ENCODE data around the gene PROKR1.
A peak's percentile ranks its signal among the peaks of the same experiment; 100 is the strongest.
"Not testable (repeated sequence)": the region's sequence is repeated elsewhere in the genome, so short reads cannot be mapped to it uniquely, and the experiment has no call there.

PROKR1 gene

DNA sequence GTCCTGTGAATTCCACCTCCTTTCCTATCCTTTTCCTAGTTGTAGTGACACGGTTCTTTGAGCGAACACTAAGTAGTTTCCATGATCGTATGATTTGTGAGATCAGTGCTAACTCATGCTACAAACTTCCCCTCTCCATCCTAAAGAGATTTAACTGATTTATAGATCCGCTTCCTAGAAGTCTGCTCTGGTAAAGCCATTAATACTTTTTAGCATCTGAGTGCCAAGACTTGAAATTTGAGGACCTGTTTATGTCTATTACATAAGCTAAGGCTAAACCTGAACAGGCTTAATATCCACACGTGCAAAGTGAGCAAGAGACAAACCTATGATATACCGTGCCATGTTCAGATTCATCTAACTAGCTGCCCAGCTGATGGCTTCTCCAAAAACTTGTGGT, 14.9 kb downstream of the PROKR1 start:
- DNase-seq (ENCODE audit: low spot score): no peak

DNA sequence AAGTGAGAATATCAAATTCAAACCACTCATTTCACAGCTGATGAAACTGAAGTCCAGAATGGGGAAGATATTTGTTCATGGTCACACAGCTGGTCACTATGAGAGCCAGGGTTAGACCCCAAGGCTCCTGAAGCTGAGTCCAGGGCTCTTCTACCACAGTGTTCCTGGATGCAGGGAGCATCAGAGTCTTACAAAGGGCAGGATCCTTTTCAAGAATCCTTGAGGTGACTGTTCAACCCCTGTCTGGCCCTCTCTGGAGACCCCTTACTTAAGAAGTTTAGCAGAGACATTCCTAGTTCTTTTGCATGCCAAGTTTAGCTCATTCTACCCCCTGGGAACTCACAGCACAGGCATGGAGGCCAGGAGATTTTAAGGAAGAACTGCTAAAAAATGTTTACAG, 15.7 kb downstream of the PROKR1 start:
- DNase-seq (ENCODE audit: low spot score): no peak

DNA sequence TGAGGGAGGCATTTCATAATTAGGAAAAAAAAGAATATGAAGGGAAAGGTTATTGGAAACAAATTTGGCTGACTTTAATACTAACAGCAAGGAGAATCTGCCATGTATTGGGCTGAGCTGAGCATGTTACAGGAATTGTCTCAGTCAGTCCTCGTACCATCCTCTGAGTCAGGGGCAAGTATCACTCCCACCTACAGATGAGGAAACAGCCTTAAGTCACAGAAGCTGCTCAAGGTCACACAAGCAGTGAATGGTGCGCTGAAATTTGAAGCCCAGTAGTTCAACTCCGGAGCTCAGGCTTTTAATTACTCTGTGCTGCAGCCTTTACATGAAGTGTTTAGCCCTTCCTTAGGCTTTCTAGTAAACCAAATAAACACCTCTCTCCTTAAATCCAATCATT, 17.3 kb downstream of the PROKR1 start:
- DNase-seq (ENCODE audit: low spot score): no peak

DNA sequence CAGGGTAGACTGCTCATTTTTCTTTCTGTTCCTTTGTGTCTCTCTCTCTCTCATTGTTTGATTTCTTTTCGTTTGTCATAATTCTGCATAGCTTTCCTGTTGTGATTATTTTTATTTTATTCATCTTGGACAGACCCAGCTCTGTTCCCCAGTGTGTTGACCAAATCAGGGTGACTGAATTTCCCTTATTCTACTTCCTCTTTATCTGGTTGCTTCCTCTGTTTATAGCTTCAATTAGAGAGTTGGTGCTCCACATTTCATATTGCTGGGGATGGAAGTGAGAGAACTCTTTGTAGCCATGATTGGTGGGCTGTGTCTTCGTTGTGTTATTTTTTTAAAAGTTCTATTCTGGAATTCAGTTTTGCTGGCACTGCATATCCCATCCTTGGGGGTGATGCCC, 19.1 kb downstream of the PROKR1 start:
- DNase-seq (ENCODE audit: low spot score): no peak

DNA sequence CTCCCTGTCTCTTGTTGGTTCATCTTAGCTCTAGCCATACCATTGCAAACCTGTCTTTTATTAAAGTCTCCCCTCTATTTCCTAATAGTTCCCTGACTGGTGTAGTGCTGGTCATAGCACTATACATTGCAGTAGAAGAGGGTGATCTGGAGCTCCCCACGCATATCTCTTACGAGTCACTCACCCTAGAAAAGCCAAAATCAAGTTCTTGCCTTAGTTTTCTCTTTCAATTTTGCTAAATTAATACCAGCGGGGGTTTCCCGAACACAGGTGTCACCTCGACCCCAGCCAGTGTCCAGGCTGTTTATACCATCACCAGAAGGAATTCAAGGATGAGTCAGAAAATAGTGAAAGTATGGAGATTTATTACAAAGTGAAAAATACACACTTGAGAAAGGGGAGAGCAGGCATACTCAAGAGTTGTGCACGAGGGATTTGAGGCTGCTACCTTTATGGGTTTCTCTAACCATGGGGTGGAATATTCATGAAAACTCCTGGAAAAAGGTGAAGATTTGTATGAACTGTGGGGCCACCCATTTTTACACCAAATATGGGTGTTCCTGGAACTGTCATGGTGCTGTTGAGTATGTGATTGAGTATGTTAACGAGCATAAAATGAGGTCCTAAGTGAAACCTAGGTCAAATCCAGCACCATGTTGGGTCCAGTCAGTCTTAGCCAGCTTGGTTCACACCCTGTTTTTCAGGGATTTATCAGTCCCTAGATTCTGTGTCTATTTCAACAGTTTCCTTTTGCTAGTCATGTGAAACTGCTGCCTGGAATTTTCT, 20.2 kb downstream of the PROKR1 start:
- no peak for DNase-seq (ENCODE audit: low spot score)

DNA sequence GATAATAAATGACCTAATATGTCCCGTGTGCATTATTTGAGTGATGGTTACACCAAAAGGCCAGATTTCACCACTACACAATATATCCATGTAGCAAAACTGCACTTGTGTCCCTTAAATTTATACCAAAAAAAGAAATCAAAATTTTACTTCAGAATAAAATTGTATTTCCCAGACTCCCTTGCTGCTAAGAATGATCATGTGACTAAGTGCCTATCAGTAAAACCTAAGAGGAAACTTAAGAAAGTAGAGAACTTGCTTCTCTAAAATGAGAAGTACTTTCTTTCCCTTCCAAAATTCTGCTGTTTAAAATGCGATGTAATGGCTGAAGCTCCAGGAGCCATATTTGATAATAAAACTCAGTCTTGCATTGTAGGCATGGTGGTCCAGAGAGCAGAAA, 24.0 kb downstream of the PROKR1 start:
- no peak for DNase-seq (ENCODE audit: low spot score)

DNA sequence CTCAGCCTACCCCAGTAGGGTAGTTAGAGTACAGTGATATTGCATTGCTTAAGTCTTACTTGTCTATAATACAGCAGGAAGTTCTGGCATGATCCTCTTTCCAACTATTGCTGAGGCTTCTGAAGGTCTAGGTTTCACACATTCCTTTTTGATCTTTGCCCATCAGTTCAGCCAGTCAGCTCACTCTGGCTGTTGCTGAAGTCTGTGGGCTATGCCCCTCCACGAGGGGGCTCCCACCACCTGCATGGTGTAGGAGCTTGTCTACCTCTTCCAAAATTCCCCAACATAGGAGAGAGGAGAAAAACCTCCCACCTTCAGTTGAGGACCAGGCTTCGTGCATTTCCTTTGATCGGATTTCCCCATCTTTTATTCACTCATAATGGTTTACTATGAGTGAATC, 26.3 kb downstream of the PROKR1 start:
- DNase-seq (ENCODE audit: low spot score): no peak

DNA sequence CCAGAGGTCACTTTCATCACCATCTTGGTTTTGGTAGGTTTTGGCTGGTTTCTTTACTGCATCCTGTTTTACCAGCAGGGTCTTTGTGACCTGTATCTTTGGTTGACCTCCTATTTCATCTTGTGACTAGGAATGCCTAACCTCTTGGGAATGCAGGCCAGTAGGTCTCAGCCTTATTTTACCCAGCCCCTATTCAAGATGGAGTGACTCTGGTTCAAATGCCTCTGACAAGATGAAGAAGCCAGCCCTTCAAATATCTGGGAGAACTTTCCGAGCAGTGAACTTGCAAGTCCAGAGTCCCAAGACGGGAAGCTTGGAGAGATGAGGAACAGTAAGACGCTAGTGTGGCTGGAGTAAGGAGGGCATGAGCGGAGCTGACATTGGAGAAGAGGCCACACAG, 28.6 kb downstream of the PROKR1 start:
- no peak for DNase-seq (ENCODE audit: low spot score)

DNA sequence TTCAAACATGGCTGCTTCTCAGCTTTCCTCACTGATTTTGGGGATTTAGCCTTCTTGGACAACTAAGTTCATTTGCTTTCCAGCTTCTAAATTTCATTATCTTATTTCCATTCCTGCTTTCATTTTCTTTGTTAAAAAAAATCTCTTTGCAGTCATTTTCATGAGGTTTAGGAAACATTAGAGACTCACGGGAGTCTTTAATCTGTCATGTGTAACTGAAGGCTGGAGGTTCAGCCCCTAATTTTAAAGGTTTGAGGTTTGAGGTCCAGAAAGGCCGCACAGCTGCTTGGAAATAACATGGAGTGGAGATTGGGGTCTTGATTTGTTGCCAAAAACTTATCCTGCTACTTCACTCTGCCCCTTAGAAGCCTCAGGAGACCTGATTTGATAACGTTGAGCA, 30.3 kb downstream of the PROKR1 start:
- DNase-seq (ENCODE audit: low spot score): no peak

DNA sequence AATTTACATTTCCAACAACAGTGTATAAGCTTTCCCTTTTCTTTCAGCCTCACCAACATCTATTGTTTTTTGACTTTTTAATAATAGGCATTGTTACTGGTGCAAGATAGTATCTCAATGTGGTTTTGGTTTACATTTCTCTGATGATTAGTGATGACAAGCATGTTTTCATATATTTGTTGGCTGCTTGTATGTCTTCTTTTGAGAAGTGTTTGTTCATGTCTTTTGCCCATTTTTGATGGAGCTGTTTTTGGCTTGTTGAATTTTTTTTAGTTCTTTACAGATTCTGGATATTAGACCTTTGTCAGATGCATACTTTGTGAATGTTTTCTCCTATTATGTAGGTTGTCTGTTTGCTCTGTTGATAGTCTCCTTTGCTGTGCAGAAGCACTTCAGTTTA, 32.1 kb downstream of the PROKR1 start:
- no peak for DNase-seq (ENCODE audit: low spot score)

DNA sequence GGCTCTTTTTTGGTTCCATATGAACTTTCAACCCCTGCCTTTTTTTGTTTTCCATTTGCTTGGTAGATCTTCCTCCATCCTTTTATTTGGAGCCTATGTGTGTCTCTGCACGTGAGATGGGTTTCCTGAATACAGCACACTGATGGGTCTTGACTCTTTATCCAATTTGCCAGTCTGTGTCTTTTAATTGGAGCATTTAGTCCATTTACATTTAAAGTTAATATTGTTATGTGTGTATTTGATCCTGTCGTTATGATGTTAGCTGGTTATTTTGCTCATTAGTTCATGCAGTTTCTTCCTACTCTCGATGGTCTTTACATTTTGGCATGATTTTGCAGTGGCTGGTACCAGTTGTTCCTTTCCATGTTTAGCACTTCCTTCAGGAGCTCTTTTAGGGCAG, 34.5 kb downstream of the PROKR1 start:
- not testable (repeated sequence) for DNase-seq (ENCODE audit: low spot score)

DNA sequence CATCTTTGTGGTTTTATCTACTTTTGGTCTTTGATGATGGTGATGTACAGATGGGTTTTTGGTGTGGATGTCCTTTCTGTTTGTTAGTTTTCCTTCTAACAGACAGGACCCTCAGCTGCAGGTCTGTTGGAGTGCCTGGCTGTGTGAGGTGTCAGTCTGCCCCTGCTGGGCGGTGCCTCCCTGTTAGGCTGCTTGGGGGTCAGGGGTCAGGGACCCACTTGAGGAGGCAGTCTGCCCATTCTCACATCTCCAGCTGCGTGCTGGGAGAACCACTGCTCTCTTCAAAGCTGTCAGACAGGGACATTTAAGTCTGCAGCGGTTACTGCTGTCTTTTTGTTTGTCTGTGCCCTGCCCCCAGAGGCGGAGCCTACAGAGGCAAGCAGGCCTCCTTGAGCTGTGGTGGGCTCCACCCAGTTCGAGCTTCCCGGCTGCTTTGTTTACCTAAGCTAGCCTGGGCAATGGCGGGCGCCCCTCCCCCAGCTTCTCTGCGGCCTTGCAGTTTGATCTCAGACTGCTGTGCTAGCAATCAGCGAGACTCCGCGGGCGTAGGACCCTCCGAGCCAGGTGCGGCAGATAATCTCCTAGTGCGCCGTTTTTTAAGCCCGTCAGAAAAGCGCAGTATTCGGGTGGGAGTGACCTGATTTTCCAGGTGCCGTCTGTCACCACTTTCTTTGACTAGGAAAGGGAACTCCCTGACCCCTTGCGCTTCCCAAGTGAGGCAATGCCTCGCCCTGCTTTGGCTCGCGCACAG, 36.0 kb downstream of the PROKR1 start:
- peak; percentile 46 for DNase-seq (ENCODE audit: low spot score)

DNA sequence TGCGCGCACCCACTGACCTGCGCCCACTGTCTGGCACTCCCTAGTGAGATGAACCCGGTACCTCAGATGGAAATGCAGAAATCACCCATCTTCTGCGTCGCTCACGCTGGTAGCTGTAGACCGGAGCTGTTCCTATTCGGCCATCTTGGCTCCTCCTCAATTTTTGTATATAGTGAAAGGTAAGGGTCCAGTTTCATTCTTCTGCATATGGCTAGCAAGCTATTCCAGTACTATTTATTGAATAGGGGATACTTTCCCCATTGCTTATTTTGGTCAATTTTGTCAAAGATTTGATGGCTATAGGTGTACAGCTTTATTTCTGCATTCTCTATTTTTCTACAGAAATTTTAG, 36.5 kb downstream of the PROKR1 start:
- peak; percentile 16 for DNase-seq (ENCODE audit: low spot score)

DNA sequence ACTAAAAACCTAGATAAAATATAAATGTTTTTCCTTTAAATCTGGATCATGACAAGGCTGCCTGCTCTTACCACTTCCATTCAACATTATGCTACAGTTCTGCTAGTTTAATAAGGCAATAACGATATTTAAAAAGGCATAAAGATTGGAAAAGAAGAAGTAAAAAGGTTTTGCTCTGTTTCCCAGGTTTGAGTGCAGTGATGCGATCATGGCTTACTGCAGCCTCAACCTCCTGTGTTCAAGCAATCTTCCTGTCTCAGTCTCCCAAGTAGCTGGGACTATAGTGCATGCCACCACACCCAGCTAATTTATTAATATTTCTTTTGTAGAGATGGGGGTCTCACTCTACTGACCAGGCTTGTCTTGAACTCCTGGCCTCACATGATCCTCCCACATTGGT, 40.8 kb downstream of the PROKR1 start:
- DNase-seq (ENCODE audit: low spot score): no peak

DNA sequence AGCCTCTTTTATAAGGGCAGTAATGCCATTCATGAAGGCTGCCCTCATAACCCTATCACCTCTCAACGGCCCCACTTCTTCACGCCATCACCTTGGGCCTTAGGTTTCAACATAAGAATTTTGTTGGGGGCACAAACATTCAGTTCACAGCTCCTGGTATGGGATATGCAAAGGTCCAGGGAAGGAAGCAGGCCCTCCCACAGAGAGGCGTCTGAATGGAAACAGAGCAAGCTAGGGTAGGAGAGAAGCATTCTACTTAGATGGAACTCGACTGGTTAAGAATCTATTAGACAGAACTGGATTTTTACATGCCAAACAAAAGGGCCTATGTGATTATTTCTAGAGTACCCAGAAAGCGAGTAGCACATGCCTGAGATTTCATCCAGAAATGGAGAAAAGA, 42.8 kb downstream of the PROKR1 start:
- DNase-seq (ENCODE audit: low spot score): no peak

DNA sequence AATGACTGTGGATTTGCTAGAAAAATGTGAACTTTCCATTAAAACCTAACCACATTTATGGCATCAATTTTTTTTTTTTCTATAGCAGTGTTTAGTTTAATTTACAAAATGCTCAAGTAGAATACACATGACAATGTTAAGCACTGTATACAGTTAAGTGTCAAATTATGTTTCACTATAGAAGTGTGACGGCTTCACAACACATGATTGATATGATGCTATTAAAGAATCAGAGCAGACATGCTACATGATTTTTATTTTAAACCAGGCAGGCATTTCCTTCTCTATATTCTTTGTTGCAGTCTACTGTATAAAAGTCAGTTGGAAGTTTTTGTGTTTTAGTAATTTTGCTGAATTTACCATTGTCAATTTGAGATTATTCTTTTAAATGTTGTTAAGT, 43.6 kb downstream of the PROKR1 start:
- no peak for DNase-seq (ENCODE audit: low spot score)

DNA sequence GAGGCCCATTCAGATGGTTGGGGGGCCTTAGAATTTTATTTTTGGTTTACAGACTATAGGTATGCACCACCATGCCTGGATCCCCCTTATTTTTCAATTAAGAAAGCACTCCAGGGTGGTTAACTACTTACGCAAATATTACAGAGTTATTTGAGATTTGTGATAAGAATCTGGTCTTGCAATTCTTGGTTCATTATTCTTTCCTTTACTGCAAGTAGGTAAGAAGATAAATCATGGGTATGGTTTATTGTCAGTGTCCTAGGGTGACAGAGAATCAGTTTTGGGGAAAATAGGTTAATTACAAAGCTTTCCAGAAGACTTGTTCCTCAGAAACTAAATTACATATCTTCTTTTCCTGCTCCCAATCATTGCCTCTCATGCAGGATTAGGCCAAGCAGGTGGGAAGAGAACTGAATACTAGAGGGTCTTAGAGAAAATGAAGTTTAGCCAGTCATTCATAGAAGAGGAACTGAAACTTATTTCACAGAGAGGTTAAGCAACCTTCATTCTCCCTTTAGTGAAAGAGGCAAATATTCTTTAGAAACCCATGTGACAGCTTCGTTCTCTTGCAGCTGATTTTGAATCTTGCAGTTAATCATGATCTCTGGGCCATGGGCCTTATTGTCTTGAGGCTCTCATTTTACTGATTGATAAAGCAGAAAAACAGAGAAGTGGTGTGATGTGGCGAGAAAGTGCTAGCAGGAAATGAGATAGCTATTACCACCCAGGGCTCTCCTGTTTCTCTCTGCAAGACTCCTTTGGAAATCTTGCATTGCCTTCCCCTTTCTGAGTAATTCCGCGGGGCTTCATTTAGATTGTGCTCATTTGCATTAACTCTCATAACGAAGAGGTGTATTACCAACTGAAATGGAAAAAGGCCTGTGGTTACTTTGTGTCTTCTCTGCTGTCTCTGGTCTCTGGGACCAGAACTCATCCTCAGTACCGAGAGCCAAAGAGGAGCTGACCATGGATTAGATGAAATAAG, 46.5 kb downstream of the PROKR1 start:
- no peak for DNase-seq (ENCODE audit: low spot score)

DNA sequence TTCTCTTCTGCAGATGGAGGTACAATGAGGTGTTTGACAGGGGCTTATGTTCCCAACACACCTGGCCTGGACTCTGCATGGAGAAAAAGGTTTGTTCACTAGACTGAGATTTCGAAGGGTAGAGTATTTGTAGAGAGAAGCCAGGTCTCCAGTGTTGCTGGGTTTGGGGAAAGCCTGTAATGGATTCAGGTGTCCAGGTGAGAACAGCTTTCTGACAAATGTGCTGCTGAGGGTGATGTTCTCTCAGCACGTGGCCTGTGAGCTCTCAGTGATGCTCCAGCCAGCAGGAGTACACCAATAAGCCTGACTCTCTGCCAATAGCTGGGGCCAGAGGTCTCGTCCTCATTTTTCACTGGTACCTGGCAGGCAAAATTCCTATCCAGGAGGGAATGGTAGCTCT, 47.5 kb downstream of the PROKR1 start:
- no peak for DNase-seq (ENCODE audit: low spot score)

DNA sequence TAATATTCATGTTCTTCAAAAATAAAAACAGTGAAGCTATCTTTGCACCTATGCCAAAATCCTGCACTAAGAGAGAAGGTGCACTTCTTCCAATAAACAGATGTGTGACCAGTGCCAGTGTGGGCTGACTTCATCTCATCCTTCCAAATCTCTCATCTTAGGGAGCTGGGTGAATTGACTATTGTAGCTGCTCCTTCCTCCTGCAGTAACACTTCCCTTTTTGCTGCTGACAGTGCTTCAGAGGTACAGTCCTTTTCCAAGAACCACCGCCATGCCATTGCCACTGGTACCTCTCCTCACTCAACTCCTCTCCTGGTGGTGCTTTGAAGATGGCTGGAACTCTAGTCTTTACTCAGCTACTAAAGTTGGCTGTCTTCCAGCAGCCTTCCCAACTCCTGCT, 49.1 kb downstream of the PROKR1 start:
- no peak for DNase-seq (ENCODE audit: low spot score)

DNA sequence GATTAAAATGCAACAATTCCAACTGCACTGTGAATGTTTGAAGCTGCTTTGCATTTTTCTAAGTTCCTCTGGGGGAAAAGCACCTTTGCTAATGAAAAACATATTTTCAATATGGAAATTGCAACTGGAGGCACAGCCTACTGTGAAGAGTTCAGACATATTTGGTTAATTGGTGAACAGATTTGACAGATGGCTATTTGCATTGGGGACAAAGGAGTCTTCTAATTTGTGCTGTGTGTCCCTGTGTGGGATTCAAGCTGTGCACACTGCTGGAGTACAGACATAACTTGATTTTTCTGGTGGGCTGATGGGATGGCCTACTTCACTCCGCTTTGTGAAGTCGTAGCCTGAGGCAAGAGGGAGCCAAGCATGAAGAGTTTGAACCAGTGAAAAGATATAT, 50.6 kb downstream of the PROKR1 start:
- no peak for DNase-seq (ENCODE audit: low spot score)

DNA sequence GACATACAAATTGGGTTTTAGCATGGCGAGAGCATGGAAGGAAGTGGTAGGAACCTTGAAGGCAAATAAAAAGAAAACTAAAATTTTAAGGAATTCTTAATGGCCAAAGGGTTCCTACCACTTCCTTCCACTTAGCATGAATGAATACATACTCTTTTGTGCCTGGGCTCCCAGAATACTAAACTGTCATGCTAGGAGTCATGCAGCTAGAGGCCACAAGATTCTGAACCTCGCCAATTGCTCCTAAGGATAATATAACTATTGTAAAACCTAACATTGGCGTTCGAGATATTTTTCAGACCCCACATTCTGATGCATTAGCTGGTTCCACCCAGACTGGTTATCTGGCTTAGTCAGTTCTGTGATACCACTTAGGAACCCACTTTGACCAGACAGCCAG, 52.6 kb downstream of the PROKR1 start:
- DNase-seq (ENCODE audit: low spot score): no peak

DNA sequence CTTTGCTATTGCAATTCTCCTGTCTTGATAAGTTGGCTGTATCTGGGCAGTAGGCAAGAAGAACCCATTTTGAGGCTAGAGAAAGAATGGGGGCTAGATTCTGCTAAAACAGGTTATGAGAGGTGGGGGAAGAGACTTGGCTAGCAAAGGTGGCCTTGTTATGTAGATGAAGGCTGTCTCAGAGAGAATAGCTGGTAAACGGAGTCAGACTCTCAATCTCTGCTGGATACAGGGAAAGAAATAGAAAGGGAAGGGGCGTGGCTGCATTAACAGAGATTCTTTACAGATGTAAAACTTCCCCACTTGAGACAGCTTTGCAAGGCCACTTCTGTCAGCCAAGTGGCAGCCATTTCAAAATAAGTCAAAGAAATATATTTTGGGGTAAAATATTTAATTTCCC, 53.2 kb downstream of the PROKR1 start:
- DNase-seq (ENCODE audit: low spot score): no peak

Data from SW480 (cell line).